Stimulated activated CD8-positive, alpha-beta memory T cell treated with anti-CD3 and anti-CD28 coated beads, Interleukin-2, amount 100 ng/mL, for 48 hours (primary cell): Measurements from ENCODE around the gene MRPS33.
"Not testable (repeated sequence)": the region's sequence is repeated elsewhere in the genome, so short reads cannot be mapped to it uniquely, and the experiment has no call there.

Experiments
- DNase-seq, 2 donors: peaks; one replicate each; pipeline ENCODE4 v3.0.0-alpha.2; 2020; ENCODE audit warnings: low read depth in 2 of 2

Gene MRPS33

GRCh38 chr7:141012044-141012685 lies 2.6 kb downstream of the MRPS33 start:
- DNase-seq: peak; percentile 26 to 62

DNA sequence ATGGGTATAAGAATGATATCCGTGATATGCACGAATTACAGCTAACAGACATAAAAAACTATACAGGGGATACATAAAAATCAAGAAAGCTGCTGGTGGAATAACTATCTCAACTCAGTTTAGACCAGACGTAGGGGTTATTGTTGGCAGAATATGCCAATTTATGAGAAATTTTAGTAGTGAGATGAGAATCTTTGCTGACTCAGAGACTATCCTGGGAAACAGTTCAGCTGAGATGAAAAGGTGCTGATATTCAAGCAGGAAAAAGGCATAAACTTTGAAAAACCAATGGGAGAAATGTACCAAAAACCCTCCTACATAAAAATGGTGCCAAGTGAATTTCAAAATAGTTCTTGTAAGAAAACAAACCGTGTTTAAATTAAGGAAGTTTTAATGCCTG lies 3.3 kb downstream of the MRPS33 start:
- DNase-seq: no peak

- no peak for DNase-seq
Observed at GRCh38 chr7:141003172-141004065, 11.3 kb downstream of the MRPS33 start.

DNA sequence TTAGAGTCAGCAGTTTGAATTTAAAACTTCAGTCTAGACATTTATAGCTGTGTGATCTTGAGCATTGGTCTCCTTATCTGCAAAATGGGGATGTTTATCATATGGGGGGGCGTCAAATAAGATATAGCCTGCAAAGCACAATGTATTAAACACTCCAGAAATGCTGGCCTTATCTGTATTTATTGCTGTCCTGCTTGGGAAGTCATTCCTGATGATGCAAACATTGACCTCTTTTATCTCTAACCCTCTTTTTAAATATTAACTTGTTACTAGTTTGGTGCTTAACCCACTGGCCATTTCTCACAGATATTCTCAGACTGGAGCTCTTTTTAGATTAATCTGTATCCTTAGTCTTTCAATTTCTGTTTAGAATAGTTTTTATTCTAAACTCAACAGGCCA lies 13.2 kb downstream of the MRPS33 start:
- DNase-seq: no peak

- DNase-seq: no peak
Observed at GRCh38 chr7:141001122-141001521, 13.6 kb downstream of the MRPS33 start.

- DNase-seq: no peak
Observed at GRCh38 chr7:140998715-140999114, 16.0 kb downstream of the MRPS33 start.

DNA sequence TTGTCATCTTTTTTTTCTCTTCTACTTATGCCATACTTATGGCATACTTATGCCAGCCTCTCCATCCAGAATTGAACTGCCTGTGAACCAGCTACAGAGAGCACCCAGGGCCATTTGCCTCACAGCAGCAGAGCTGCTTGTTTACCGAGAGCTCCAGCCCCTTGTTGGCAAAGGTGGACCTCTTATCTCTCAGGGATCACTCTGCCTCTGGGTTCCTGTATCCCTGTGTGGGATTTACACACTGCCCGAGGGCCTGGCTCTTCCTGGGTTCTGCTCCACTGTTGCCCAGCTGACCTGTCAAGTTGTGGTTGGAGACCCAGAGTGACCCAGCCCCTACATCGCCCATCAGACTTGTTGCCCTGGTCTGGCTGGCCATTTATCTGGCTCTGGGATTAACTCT lies 22.3 kb downstream of the MRPS33 start:
- no peak for DNase-seq

GRCh38 chr7:140990193-140990962 lies 24.4 kb downstream of the MRPS33 start:
- DNase-seq: no peak

- no peak for DNase-seq
Observed at GRCh38 chr7:140989068-140989467, 25.7 kb downstream of the MRPS33 start.

- no peak for DNase-seq
Observed at GRCh38 chr7:140983802-140984201, 30.9 kb downstream of the MRPS33 start.

GRCh38 chr7:140982508-140982907 lies 32.2 kb downstream of the MRPS33 start:
- DNase-seq: no peak

GRCh38 chr7:140981951-140982350 lies 32.8 kb downstream of the MRPS33 start:
- DNase-seq: no peak

DNA sequence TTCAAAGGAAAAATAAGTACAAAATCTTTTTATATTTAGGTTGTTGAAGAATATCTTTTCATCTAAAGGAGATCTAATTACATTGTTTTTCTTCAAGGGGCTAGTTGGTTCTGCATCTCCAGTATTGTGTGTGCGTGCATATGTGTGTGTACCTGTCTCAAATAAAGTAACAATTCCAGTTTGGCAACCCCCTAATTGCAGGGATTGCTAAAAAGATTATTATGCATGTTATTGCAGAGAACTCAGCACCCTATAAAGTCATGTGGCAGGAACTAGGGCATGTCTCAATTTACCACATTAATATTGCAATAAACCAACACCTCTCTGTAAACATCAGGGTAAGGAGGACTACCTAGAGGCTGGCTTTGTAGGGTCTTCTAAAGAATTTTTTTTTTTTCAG lies 37.0 kb downstream of the MRPS33 start:
- no peak for DNase-seq

DNA sequence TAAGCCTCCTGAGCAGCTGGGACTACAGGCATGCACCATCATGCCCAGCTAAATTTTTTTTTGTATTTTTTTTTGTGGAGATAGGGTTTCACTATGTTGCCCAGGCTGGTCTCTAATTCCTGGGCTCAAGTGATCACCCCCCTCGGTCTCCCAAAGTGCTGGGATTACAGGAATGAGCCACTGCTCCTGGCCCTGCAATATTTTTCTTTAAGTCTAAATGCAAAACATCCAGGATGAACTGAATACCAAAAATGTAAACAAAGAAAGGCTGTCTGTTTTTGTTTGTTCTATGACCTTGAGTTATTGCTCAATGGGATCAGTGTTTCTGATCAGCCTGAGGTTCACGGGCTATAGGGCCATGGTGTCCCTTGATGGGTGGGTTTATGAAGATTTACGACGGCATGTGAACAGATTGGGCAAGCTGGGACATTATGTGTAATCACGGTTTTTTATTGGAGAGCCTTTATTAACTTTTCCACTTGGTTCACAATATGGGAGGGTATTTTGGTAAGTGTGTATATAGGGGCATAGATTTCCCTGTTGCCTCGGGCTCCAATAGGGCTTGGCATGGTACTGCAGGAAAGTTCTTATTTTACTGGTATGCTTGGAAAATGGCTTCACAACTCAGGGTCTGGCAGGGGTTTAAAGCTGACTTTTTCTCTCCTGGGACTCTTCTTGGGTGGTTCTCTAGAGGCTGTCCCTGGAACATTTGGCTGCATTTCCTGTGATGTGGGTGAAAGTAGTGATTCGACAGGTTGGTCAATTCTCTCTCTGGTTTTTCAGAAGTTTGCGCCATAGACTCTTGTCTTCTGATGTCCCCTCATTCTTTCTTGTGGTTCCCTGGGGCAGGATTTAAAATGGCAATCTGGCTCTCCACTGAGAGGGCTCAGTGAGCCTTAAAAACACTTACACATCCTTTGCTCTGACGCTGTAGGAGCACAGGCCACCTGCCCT lies 41.6 kb downstream of the MRPS33 start:
- DNase-seq: no peak

GRCh38 chr7:140972344-140972743 lies 42.4 kb downstream of the MRPS33 start:
- DNase-seq: no peak

GRCh38 chr7:140967438-140967837 lies 47.3 kb downstream of the MRPS33 start:
- DNase-seq: no peak

GRCh38 chr7:140966561-140967233 lies 48.1 kb downstream of the MRPS33 start:
- DNase-seq: no peak

DNA sequence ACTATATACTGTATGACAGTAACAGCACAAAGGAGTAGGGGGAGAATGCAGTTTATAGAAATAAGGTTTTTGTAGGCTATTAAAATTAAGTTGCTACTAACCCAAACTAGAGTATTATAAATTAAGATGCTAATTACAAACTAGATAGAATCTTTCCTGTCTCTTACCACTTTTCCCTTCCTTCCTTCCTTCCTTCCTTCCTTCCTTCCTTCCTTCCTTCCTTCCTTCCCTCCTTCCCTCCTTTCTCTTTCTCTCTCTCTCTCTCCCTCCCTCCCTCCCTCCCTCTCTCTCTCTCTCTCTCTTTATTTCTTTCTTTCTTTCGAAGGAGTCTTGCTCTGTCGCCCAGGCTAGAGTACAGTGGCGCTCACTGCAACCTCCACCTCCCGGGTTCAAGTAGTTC lies 53.6 kb downstream of the MRPS33 start:
- DNase-seq: no peak

GRCh38 chr7:140956997-140957396 lies 57.8 kb downstream of the MRPS33 start:
- not testable (repeated sequence) for DNase-seq
